Measurements from ENCODE around the gene PRKG2.

Gene PRKG2

DNA sequence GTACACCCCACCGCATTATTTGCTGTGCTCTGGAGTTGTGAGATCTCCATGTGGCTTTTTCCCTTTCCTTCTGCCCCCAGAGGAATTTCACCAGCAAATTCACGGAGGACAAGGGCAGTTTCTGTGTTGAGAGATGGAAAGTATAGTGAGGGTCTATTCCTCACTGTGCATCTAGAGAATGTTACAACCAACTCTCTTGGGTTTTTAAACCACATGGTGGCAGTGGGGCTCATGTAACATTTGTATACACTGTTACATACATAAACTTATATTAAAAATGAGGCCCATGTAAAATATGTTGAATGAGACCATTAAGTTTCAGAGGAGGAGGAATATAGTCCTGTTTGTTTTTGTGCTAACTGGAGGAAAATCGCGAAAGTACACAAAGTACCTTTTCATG is 909 bp upstream of the PRKG2 start:
- DNase-seq (ENCODE audit: low read depth in 2 of 2) = no peak

DNA sequence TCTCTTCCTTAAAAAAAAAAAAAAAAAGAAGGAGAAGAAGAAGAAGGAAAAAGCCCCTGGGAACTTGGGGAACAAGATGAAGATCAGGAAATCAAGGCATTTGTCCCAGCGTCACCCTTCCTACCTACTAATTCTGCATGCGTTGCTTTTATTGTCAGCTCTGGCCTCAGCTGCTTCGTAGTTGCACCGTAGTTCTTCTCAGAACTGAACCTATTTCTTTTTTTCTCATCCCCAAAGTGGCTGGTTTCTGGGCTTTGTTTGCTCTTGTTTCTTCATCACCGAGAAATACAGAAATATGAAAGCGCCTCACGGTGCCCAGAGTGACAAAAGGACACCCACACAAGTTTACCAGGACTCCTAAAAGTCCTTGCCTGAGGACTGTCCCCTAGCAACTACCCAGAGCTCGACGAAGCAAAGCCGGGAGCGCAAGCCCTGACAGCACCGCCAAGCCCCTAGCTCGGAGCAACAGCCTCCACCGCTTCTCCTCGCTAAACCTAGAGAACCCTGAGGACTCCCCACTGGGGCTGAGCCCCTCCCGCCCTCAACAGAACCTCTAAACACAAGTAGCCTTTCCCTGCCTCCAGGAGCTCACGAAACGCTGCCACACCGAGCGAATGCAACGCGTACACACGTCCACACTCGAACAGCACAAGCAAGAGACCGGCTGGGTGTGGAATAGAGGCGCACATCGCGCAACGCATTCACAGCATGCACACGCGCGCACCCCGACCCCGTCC is 710 bp downstream of the PRKG2 start:
- no peak for DNase-seq (ENCODE audit: low read depth in 2 of 2)

DNA sequence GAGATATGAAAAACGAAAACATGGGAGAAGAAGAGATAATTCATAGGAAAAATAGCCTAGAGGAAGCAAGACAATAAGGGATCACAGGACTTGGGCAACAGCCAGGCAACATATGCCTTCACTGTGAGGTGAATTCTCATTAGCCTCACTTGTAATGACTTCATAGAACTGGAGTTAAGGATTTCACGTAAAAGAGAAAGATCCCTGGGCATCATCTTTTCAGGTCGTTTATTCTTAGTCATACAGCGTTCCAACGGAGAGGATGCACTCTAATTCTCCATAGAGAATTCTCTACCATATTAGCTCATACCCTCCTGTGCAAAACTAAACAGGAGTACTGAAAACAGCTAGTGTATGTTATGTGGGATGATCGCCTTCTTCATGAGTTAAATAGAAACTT is 1.4 kb downstream of the PRKG2 start:
- no peak for DNase-seq (ENCODE audit: low read depth in 2 of 2)

DNA sequence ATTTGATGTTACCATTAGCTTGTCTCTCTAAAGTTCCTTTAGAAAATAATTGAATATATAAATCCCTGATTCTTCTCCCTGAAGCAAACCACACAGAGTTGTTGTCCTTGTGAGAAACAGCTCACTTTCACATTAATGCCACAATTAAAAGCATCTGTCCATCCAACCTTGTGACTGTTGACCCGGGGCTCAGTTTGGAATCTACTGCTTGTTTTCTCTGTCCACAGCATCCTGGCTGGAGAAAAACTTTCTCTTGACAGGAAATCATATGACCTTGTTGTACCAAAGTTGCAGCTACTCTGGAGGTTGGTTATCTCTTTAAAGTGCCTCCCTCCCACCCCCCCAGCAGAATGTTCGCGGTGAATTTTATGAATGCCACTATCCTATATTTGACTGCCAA is 3.1 kb downstream of the PRKG2 start:
- no peak for DNase-seq (ENCODE audit: low read depth in 2 of 2)

DNA sequence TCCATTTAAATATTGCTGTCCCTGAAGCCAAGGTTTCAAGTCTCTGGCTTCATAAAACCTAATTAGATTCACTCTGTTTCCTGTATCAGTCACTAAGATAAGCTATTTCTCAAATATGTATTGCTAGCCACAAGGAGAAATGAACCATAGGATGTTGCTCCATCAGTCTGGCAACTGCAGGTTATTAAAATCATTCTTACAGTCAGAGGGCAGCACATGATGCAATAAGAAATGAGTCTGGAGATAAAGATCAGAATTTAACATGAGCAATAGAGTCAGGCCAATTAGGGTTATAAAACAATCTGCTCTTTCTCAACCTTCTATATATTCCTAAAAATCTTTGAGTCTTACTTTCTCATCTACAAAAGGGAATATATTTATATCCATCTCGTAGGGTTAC is 7.2 kb downstream of the PRKG2 start:
- DNase-seq (ENCODE audit: low read depth in 2 of 2) = no peak

DNA sequence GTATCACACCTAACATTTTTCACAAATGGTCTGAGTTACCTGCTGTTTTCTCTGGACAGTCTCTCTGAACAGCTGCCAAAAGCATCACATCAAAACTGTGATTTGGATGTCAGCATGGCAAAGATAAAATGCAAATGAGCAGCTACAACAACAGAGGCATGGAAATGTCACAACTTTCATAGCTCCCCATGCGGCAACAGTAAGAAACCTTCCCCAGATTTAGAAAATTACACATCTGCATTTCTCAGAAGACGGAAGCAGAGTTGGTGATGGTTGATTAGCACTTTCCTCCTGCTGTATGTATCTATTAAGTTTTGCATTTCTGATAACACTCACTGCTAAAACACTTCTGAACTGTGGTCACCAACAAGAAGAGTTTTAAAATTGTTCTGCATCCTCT is 9.7 kb downstream of the PRKG2 start:
- no peak for DNase-seq (ENCODE audit: low read depth in 2 of 2)

DNA sequence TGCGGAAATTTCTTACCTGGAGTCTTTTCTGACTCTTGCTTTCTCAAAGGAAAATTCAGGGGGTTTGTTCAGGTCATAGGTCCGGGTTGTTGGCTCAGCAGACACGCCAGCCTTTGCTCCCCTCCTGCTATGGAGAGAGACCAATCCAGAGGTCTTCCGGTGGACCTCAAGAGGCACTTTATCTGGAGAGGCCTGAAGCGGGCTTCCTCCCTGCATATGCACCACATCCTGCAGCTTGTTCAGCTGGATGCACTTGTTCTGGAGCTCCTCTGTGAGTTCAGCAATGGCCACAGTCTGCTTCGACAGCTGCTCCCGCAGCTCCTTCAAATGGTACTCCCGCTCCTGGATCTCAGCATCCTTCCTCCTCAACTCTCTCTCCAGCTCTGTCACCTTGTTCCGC is 10.5 kb downstream of the PRKG2 start:
- no peak for DNase-seq (ENCODE audit: low read depth in 2 of 2)

DNA sequence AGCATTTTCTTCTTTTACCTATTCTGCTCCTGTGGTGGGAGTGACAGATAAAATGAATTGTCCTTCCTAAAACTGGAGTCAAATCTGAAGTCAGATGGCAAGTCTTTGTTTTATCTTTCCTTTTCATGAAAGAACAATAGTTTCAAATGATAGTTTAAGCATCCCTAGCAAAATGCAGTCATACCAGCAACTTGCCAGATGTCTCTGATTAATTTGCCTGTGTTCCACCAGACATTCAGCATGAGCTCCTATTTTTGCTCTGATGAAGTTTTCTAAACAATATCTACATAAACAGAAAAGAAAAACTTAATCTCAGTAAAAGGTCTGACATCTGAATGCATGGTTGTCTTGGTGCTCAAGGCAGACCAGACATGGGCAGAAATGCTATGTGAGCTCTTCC is 15.2 kb downstream of the PRKG2 start:
- DNase-seq (ENCODE audit: low read depth in 2 of 2) = no peak

DNA sequence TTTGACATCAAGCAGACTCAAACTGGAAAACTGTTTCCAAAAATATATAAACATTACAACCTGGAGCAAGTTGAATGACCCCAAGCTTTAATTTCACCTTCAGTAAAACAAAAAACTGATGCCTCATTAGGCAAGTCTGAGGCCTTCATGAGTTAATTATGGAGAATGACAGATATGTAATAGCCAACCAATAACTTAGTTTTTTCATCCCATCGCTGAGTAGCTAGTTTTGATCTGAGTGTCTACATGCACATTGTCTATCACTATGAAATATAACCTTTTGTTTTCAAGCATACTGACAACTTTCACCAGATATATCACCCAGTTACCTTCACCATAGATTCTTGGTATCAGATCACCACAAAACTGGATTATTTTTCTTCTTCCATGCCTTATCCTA is 16.4 kb downstream of the PRKG2 start:
- no peak for DNase-seq (ENCODE audit: low read depth in 2 of 2)

DNA sequence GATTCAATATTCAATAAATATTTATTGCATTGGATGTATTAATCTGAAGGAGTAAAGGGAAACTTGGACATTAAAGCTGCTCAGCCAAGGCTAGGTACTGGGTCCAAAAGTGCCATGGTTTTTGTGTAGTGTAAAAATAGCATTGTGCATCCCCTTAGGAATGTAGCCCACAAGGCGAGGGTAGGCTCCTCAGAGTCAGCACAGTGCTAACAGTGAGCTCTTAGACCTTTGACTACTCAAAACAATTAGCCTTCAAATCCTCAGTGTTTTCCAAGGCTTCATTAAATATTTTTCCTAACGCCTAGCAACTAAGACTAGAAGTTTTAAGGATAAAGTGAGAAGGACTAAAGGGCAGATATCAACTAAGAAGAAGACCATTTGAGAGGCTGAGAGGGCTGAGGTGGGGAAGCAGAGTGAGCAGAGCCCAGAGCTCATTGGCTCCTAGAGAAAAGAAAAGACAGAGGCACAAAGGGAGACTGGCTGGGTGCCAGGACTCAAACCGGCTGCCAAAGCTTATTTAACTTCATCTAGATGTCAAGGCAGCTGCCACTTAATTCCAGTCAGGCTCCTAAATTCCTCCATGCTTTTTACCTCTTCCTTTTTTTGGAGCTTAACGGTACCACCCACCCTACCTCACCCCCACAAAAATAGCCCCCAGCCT is 17.0 kb downstream of the PRKG2 start:
- DNase-seq (ENCODE audit: low read depth in 2 of 2) = no peak

DNA sequence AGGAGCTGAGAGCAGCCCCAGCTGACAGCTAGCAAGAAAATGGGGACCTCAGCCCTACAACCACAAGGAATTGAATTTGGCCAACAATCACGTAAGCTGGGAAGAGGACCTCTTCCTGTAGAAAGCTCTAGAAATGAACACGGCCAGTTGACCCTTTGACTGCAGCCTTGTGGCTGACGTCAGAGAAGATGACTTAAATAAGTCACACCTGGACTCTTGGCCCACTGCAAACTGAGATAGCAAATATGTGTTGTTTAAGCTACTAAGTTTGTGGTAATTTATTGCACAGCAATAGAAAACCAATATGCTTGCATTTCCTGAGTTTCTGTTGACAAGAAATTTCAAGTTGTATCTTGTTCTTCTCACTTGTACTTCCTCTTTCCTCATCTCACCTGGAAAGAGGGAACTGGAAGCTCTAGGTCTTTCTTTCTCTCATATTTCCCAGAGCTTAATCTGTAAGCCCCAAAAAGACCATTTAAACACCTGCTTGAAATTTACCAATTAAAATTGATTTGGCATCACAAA is 18.8 kb downstream of the PRKG2 start:
- no peak for DNase-seq (ENCODE audit: low read depth in 2 of 2)

DNA sequence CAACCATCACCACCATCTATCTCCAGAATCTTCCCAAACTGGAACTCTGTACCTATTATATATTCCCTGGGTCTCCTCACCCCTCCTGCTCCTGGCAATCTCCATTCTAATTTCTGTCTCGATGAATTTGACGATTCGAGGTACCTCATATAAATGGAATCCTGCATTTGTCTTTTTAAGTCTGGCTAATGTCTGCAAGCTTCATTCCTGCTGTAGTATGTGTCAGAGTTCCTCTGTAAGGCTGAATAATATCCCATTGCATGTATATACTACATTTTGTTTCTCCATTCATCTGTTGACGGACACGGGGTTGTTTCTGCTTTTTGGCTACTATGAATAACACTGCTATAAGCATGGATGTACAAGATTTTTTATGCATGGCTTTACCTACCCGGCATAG is 19.5 kb downstream of the PRKG2 start:
- DNase-seq (ENCODE audit: low read depth in 2 of 2) = no peak

DNA sequence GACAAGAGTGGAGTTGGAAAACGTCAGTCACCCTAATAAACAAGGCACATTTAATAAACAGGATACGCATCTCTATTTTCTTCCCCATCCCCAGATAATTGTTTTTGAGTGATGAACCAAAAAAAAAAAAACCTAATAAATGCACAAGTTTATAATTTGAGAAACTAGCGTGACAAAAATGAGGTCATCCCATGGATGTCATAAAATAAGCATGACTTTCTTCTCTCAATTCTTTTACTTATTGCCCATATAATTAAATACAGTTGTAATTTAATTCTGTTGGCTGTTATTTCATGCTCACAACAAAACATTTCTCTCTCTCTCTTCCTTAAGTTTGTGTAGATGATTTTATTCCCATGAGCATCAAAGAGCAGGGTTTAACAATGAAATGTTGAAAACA is 20.7 kb downstream of the PRKG2 start:
- no peak for DNase-seq (ENCODE audit: low read depth in 2 of 2)

DNA sequence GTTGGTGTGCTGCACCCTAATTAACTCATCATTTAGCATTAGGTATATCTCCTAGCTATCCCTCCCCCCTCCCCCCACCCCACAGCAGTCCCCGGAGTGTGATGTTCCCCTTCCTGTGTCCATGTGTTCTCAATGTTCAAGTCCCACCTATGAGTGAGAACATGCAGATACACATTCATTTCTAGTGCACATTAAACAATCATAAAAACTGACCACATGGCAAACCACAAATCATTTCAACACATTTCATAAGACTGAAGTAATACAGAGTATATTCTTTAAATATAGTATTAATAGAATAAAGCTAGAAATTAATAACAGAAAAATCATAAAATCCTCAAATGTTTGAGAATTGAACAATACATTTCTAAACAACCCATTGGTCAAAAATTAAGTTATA is 34.1 kb downstream of the PRKG2 start:
- no peak for DNase-seq (ENCODE audit: low read depth in 2 of 2)

DNA sequence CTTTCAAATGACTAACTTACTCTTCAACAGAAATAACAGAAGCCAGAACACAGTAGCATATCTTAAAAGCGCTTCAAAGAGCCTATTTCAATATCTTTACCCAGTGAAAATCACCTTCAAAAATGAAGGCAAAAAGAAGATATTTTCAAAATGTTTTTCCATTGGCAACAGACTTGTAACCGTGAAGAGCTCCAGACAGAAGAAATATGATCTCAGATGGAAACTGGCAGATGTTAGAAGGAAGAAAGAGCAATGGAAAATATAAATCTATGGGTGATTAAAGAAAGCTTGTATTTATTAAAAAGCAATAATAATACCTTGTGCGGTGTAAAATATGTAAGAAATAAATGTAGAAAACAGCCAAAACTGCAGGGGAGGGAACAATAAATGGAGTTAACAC is 35.7 kb downstream of the PRKG2 start:
- no peak for DNase-seq (ENCODE audit: low read depth in 2 of 2)

DNA sequence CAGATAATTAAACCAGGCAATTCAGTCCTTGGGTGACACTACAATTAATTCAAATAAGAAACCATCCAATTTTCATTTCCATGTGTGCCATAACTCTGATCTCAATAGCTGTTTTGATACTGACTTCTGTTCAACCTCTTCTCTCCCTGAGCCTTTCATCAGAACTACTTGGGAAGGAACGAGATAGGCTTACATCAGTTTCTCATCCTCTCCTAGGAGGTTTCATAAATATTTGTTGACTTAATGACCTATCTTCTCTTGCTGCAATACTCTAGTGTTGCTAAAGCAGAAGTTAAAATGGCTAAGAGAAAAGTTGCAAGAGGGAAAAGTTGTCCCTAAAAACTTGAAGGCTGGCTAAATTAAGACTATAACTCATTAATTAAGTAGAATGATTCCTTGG is 41.8 kb downstream of the PRKG2 start:
- DNase-seq (ENCODE audit: low read depth in 2 of 2) = no peak

DNA sequence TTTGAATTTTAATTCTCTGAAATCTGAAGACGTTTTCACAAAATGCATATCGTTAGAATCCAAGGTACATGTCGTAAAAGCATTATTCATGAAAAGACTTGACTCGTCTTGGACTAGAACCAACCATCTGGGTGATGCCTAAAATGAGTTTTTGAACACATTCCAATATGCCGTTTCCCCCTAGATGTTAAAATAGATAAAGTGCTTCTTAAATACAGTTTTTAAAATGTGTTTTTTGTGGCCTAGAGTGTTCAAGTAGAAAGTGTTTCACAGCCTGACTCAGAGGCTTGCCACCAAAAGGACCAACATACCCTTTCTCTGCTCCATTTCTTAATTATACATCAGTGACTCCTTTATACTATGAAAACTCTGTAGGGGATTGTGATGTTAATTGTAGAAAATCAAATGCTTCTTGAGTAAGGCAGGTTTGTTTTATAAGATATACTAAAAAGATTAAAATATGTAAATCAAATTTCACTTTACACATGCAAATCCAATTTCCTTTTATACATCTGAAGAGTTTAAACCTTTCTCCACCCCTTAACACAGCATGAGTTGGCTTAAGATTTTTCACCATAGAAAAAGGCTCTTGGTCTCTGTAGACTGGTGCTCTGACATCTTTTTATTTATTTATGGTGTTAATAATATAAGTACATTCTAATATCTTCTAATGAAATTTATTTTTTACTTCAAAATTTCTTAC is 48.4 kb downstream of the PRKG2 start:
- no peak for DNase-seq (ENCODE audit: low read depth in 2 of 2)

DNA sequence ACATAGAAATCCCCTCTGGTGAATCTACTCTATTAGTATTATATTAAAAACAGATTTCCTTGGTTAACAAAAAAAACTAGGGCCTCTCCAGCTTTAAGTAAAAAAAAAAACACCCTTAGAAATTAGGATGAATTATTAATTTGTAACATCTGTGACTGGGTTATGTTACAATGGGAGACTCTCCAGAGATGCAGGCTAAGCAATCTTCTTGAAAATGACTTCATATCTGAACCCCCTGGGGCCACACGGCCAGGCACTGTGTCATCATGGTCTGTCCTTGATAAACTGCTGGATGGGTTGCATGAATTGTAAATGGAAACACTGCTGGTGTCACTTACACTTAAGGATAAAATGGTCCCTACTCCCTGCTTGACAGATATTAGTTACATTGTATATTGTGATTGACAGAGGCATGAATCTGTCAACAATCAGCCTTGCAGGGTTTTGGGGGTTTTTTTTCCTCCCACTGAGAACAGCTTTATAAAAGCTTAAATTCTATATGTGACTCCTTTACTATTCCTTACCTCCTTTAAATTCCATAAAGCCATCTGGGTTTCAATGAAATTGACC is 49.1 kb downstream of the PRKG2 start:
- DNase-seq (ENCODE audit: low read depth in 2 of 2) = no peak

DNA sequence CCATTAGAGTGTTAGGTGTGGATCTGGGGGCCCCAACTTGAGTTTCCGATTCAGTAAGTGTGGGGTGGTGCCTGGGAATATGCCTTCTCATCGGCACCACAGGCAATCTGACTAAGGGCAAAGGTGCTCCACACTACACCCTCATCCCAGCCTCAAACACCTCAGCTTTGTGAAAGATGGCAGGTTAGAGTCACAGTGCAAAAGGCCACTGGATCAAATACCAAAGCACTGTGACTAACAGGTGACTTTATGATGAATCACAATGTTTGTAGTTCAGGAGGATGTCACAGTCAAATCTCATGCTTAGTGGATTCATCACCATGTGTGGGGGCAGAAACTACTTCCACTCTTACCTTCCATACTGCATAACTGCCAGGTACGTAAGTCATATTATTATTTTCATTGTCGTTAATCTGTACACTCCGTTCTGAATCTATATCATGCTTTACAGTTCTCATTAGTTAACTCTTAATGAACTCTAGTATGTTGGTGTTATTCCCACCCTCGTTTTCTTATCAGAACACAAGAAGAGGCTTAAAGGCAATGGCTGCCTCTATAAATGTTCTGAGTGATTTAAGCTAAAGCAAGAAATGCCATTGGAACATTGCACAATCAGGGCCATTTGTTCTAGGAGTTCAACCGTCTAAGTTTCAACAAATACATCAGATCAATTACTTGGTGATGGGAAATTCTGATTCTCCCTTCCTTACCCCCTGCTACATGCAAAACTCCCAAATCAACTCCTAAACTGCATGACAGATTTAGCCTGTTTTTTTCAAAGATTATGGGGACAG is 50.2 kb downstream of the PRKG2 start:
- DNase-seq (ENCODE audit: low read depth in 2 of 2) = no peak

DNA sequence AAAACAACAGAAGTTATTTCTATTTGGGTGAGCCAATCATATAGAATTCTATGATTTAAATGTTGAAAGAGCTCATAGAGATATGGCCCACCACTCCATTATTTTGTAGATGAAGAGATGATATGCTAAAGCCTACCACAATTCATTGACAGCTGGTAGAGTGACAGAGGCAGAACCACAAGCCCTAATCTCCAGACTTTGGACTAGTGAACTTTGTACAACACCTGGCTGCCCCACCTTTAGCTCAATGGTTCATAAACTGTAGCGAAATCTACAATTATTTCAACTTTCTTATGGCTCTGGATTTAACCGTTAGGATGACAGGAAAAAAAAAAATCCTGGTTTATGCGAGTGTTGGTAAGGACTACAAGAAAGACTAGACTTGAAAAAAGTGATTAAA is 50.9 kb downstream of the PRKG2 start:
- no peak for DNase-seq (ENCODE audit: low read depth in 2 of 2)

DNA sequence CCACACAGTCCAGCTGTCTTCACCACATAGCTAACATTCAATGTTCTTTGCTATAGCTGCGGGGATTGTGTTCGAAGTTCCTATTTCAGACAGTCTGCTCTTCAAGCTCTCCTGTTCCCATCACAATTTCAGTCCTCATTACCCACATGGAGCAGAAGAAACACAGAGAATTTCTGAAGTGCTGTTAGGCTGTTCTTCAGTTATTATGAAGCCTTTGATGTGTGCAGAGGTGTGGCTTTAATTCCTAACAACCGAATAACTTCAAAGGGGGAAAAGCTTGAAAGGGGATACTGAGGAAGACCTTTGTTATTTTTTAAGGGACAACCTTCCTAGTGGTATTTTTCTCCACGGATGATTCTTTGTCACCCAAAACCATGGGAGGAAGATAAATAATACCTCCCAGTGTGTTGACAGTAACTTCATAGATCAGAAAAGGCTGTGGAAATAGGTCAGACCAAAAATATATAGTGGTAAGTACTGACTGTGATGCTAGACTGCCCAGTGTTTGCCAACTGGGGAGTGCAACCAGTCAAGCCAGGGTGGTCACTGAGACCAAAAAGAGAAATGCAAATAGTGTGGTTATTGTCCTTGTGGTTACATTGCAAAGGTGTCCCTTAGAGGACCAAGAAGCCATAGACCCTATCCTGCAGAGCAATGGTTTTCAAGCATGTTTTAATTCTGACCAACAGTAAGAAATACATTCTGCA is 52.1 kb downstream of the PRKG2 start:
- no peak for DNase-seq (ENCODE audit: low read depth in 2 of 2)
